SK-N-SH treated with all-trans-retinoic acid at 6 μM for 48 hours (cell line): Measurements from ENCODE around the gene TUBB4B.
"Not testable (repeated sequence)": the region's sequence is repeated elsewhere in the genome, so short reads cannot be mapped to it uniquely, and the experiment has no call there.

Source experiments
- ATAC-seq: fragments of 200-7000 bp; cut with Tn5 transposase; 3 replicates; pipeline ENCODE4 v1.9.1; 2020; ENCODE audit warnings: mild to moderate bottlenecking, moderate library complexity
- CREB5 ChIP-seq: fragments of 250-450 bp; sonication (Bioruptor Pico); IDR thresholded peaks from 2 replicates; pipeline ENCODE4 v1.5.1; 2020; ENCODE audit warnings: low read depth, mild to moderate bottlenecking, moderate library complexity
- CSDC2 ChIP-seq: fragments of 250-450 bp; sonication (Bioruptor Pico); IDR thresholded peaks from 2 replicates; pipeline ENCODE4 v1.5.0; 2020; ENCODE audit warnings: mild to moderate bottlenecking, moderate library complexity
- CSRNP3 ChIP-seq: fragments of 250-450 bp; sonication (Bioruptor Pico); IDR thresholded peaks from 2 replicates; pipeline ENCODE4 v1.5.1; 2021; ENCODE audit warnings: mild to moderate bottlenecking, moderate library complexity
- ESRRG ChIP-seq: fragments of 250-450 bp; sonication (Bioruptor Pico); IDR thresholded peaks from 2 replicates; pipeline ENCODE4 v1.6.1; 2021; ENCODE audit warnings: mild to moderate bottlenecking
- GLIS3 ChIP-seq: fragments of 250-450 bp; sonication (Bioruptor Pico); IDR thresholded peaks from 2 replicates; pipeline ENCODE4 v1.5.0; 2020; ENCODE audit warnings: mild to moderate bottlenecking, moderate library complexity
- OSR1 ChIP-seq: fragments of 250-450 bp; sonication (Bioruptor Pico); IDR thresholded peaks from 2 replicates; pipeline ENCODE4 v1.8.0; 2022; ENCODE audit warnings: moderate library complexity, mild to moderate bottlenecking, inconsistent platforms
- PATZ1 ChIP-seq: fragments of 250-450 bp; sonication (Bioruptor Pico); IDR thresholded peaks from 2 replicates; pipeline ENCODE4 v1.8.0; 2020; ENCODE audit warnings: mild to moderate bottlenecking, moderate library complexity, borderline replicate concordance
- POU6F1 ChIP-seq: fragments of 250-450 bp; sonication (Bioruptor Pico); IDR thresholded peaks from 2 replicates; pipeline ENCODE4 v1.8.0; 2021; ENCODE audit warnings: low read depth, mild to moderate bottlenecking, moderate library complexity, borderline replicate concordance
- PPARA ChIP-seq: fragments of 250-450 bp; sonication (Bioruptor Pico); IDR thresholded peaks from 2 replicates; pipeline ENCODE4 v1.5.0; 2020; ENCODE audit warnings: mild to moderate bottlenecking, borderline replicate concordance
- SNAI2 ChIP-seq: fragments of 250-450 bp; sonication (Bioruptor Pico); IDR thresholded peaks from 2 replicates; pipeline ENCODE4 v1.5.0; 2020; ENCODE audit warnings: mild to moderate bottlenecking, moderate library complexity
- TCF4 ChIP-seq: fragments of 250-450 bp; sonication (Bioruptor Pico); IDR thresholded peaks from 2 replicates; pipeline ENCODE4 v1.8.0; 2021; ENCODE audit warnings: mild to moderate bottlenecking, moderate library complexity, borderline replicate concordance
- TSHZ2 ChIP-seq: fragments of 250-450 bp; sonication (Bioruptor Pico); IDR thresholded peaks from 2 replicates; pipeline ENCODE4 v1.5.0; 2020; ENCODE audit warnings: mild to moderate bottlenecking, moderate library complexity
- ZC3H10 ChIP-seq: fragments of 250-450 bp; sonication (Bioruptor Pico); IDR thresholded peaks from 2 replicates; pipeline ENCODE4 v1.5.1; 2021; ENCODE audit warnings: mild to moderate bottlenecking, moderate library complexity
- ZFP3 ChIP-seq: fragments of 250-450 bp; sonication (Bioruptor Pico); IDR thresholded peaks from 2 replicates; pipeline ENCODE4 v1.5.0; 2020; ENCODE audit warnings: mild to moderate bottlenecking, moderate library complexity
- ZNF565 ChIP-seq: fragments of 450-650 bp; formaldehyde crosslinking; conservative IDR thresholded peaks from 2 replicates; pipeline ENCODE4 v1.5.0; 2020; ENCODE audit warnings: low read depth, mild to moderate bottlenecking, moderate library complexity
- ZNF8 ChIP-seq: fragments of 450-650 bp; formaldehyde crosslinking; IDR thresholded peaks from 2 replicates; pipeline ENCODE4 v1.5.0; 2020; ENCODE audit warnings: mild to moderate bottlenecking, moderate library complexity

The TUBB4B gene

GRCh38 chr9:137236936-137237421 is 4.1 kb upstream of the TUBB4B start:
- no peak for ATAC-seq
- TF ChIP-seq CSRNP3 (CRISPR knock-in tag), result no peak
- no peak for TF ChIP-seq POU6F1 (CRISPR knock-in tag)
- TF ChIP-seq ZNF565 (CRISPR knock-in tag), result no peak
- TF ChIP-seq PATZ1 (CRISPR knock-in tag), result no peak
- TF ChIP-seq TCF4 (CRISPR knock-in tag), result no peak
- TF ChIP-seq ZC3H10 (CRISPR knock-in tag), result no peak
- no peak for TF ChIP-seq SNAI2
- TF ChIP-seq, all 23 proteins: peak for 0

DNA sequence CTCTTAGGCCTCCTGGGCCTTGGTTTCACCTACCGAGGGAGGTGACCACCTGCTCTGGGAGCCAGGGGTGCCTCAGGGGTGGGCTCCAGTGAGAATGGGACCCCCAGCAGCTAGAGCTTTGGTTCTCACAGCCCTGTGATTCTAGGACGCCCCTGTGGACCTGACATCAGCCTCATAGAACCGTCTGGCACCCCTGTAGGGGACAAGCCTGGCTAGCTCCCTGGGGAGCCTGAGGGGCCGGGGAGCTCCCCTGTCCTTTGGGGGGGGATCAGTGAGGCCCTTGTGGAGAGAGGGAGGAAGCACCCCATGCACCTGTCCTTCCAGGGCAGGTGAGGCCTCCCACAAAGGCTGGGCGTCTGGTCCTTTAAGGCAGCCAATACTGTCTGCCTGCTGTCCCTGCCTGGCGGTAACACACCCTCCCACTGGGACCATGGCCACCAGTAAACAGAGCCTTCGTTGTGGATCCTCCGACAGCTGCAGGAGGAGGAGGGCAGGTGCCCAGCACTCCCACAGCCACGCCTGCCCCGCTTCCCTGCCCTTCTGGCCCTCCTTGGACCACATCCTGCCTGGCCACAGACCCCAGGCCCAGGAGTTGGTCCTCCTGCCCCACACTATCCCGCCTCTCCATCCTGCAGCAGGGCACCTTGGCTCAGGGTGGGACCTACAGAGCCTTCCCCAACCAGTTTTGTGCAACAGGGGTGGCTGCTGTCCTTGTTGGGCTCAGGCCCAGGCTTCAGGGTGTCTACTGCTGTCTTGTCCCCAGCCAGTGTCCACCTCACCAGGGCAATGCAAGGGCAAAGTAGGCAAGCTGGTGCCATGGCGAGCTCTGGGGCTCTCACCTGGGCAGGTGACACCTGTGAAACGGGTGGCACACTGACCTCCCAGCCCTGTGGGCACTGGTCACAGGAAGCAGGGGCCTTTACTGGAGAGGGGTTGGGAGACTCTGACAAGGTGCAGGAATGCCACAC is 3.0 kb upstream of the TUBB4B start:
- ATAC-seq, result no peak
- no peak for TF ChIP-seq CREB5 (CRISPR knock-in tag)
- TF ChIP-seq ZFP3 (CRISPR knock-in tag), result no peak
- TF ChIP-seq GLIS3 (CRISPR knock-in tag), result no peak
- no peak for TF ChIP-seq POU6F1 (CRISPR knock-in tag)
- TF ChIP-seq OSR1 (CRISPR knock-in tag), result no peak
- TF ChIP-seq ESRRG (CRISPR knock-in tag), result no peak
- TF ChIP-seq SNAI2, result no peak
- no peak for TF ChIP-seq PPARA (CRISPR knock-in tag)
- no peak for TF ChIP-seq CSDC2 (CRISPR knock-in tag)
- TF ChIP-seq ZNF8 (CRISPR knock-in tag), result no peak

DNA sequence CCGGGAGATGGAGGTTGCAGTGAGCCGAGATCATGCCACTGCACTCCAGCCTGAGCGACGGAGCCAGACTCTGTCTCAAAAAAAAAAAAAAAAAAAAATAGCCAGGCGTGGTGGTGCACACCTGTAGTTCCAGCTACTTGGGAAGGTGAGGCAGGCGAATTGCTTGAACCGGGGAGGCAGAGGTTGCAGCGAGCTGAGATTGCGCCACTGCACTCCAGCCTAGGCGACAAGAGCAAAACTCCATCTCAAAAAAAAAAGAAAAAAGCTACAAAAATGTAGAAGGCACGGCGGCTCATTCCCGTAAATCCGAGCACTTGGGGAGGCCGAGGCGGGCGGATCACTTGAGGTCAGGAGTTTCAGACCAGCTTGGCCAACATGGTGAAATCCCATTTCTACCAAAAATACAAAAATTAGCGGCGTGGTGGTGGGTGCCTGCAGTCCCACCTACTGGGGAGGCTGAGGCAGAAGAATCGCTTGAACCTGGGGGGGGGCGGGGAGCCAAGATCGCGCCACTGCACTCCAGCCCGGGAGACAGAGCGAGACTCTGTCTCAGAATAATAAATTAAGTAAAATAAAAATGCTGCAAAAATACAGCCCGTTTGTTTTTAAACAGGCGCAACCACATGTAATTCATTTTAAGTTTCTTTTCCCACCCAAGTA is 1.4 kb upstream of the TUBB4B start:
- not testable (repeated sequence) for ATAC-seq

- TF ChIP-seq TSHZ2 (no peak), ZNF8 (CRISPR knock-in tag) (0 out of 2 replicates have a peak, but pooled peaks have one; percentile 12)
- peak; percentile 45 for ATAC-seq
These were observed 708 bp upstream of the TUBB4B start for GRCh38 chr9:137240318-137240840.
